Large intestine (tissue), 3 donors: ENCODE data around the gene MFSD1. TPM values are rescaled to one million over a fixed set of nuclear protein-coding genes. Genes with fewer than 3 reads are reported as not detected.
A peak's percentile ranks its signal among the peaks of the same experiment; 100 is the strongest.

Experiments
- DNase-seq, 2 donors: peaks; one replicate each; pipeline versions ENCODE4 v3.0.0 to v3.0.0-alpha.2; 2013
- H3K27ac ChIP-seq: one replicate; pipeline ENCODE4 v1.5.1; 2013; ENCODE audit warnings: low read length
- H3K27me3 ChIP-seq: 2 replicates; pipeline ENCODE4 v1.6.1; 2013; ENCODE audit warnings: low read length; ENCODE audit not compliant: control insufficient read depth, insufficient read depth
- H3K36me3 ChIP-seq: 2 replicates; pipeline ENCODE4 v1.6.1; 2013; ENCODE audit warnings: low read length; ENCODE audit not compliant: control insufficient read depth, insufficient read depth
- H3K4me1 ChIP-seq: one replicate; pipeline ENCODE4 v1.6.1; 2013; ENCODE audit warnings: low read length; ENCODE audit not compliant: control insufficient read depth, insufficient read depth
- H3K4me3 ChIP-seq: one replicate; pipeline ENCODE4 v1.5.1; 2013; ENCODE audit warnings: low read length
- H3K9me3 ChIP-seq: one replicate; pipeline ENCODE4 v1.6.1; 2013; ENCODE audit warnings: mild to moderate bottlenecking, low read depth, low read length, moderate library complexity; ENCODE audit not compliant: control insufficient read depth
- WGBS: methylation state at CpG from one replicate; pipeline ENCODE4 v1.1.5; 2013; ENCODE audit warnings: low lambda C conversion rate; ENCODE audit not compliant: insufficient coverage; 5-methylcytosine and 5-hydroxymethylcytosine counted together
- polyA plus RNA-seq: library from polyadenylated mRNA; unstranded; fragments of 120-200 nt; gene quantifications from one replicate; pipeline ENCODE4 v1.2.1, GENCODE V29; 2013

Gene MFSD1
- polyA plus RNA-seq, 1 donor: 55.9 TPM

DNA sequence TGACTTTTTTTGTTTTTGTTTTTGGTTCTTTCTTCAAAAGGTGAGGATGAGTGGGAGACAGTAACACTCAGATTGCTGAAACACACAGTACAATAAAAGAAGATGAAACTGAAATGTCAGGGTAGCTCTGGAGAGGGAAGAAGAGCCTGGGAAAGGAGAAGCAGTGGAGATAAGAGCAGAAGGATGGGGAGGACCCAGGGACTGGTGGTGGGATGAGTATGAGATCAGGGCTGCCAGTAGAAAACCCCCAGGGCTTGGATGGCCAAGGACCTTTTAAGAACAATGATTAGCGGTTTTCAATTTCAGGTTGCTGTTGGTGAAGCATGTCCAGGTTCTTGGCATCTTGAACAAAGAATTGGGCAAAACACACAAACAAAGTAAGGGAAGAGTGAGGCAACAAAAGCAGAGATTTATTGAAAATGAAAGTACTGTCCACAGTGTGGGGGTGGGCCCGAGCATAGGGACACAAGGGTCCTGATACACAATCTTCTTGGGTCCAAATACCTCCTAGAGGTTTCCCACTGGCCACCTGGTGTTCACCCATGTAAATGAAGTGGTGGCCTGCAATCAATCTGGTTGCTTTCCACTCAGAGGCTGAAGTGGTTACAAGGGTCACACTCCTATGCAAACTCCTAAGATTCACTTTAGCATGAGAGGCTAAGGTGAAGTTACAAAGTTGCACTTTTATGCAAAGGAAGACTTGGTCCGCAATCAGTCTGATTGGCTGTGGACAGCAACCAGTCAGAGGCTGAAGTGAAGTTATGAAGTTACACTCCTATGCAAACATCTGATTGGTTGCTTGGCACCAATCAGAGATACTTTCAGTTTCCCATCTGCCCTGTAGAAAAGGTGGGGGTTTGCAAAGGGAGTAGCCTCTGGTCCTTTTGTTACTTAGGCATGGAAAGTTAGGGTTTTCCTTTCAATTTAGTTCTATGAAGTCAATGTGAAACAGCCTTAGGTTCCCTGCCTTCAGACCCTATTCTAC, 26.1 kb upstream of the MFSD1 start:
- Histone ChIP-seq H3K4me1 (peaks cover 35% of the 10 kb centered on the region), H3K27ac (peak overlapping the region; percentile 26), H3K4me3 (no peak overlapping the region), H3K27me3 (no peaks in the 10 kb centered on the region), H3K36me3 (no peaks in the 10 kb centered on the region), H3K9me3 (no peaks in the 10 kb centered on the region)
- DNase-seq: peak in 1 of 2 donors; percentile 45
- no CpG with 5 or more reads among the region's 3 CpGs for WGBS

DNA sequence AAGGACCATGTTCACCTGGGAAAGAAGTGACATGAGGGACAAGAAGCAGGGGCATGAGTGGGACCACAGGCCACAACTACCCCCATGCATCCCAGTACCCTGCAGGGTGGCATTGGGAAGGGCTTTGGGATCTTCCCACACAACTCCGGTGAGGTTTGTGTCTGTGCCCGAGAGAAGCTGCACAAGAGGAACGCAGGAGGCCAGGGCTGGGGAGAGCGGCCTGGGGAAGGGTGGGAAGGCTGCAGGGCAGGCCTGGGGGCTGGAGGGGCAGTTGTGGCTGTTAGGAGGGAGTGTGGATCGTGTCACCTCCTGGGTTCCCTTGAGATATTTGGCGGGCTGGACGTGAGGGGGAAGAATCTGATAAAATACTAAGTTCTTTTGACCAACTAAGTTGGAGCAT, 25.3 kb upstream of the MFSD1 start:
- H3K27me3 ChIP-seq: no peaks in the 10 kb centered on the region
- no peaks in the 10 kb centered on the region for H3K36me3 ChIP-seq
- no CpG with 5 or more reads among the region's 7 CpGs for WGBS
- H3K9me3 ChIP-seq: no peaks in the 10 kb centered on the region
- peaks cover 42% of the 10 kb centered on the region for H3K4me1 ChIP-seq
- H3K4me3 ChIP-seq: no peak overlapping the region
- H3K27ac ChIP-seq: peak overlapping the region; percentile 2
- no peak for DNase-seq

GRCh38 chr3:158777161-158777873, 24.5 kb upstream of the MFSD1 start:
- no peaks in the 10 kb centered on the region for H3K27me3 ChIP-seq
- H3K27ac ChIP-seq: peak overlapping the region; percentile 29
- H3K4me1 ChIP-seq: peaks cover 41% of the 10 kb centered on the region
- no peaks in the 10 kb centered on the region for H3K36me3 ChIP-seq
- WGBS: 67% methylated on average over 1 of the region's 3 CpGs
- H3K9me3 ChIP-seq: no peaks in the 10 kb centered on the region
- no peak for DNase-seq
- H3K4me3 ChIP-seq: no peak overlapping the region

DNA sequence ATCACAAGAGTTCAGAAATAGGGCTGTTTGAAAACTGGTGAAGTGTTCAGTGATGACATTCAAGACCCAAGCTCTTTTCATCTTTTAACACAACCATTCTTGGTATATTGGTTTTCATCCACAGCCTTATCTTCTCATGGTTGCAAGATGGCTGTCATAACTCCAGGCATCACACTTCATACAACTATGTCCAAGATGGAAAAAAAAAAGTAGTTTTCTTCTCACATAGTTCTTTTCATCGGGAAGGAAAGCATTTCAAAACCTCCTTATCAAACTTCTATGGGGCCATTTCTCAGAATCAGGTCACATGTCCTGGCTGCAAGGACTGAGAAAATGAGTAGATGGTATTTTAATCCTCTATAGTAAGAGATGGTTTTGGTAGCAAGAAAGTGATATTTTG, 21.1 kb upstream of the MFSD1 start:
- Histone ChIP-seq H3K4me1 (peaks cover 38% of the 10 kb centered on the region), H3K4me3 (no peak overlapping the region), H3K36me3 (no peaks in the 10 kb centered on the region), H3K9me3 (no peaks in the 10 kb centered on the region), H3K27ac (peak overlapping the region; percentile 63), H3K27me3 (no peaks in the 10 kb centered on the region)
- no CpG with 5 or more reads among the region's 1 CpG for WGBS
- peak in 1 of 2 donors; percentile 39 for DNase-seq

- no peak for DNase-seq
- Histone ChIP-seq H3K4me3 (no peak overlapping the region), H3K27me3 (no peaks in the 10 kb centered on the region), H3K9me3 (no peaks in the 10 kb centered on the region), H3K36me3 (no peaks in the 10 kb centered on the region), H3K27ac (peak overlapping the region; percentile 63), H3K4me1 (peaks cover 36% of the 10 kb centered on the region)
- WGBS: 100% methylated on average over 2 of the region's 2 CpGs
These were observed 20.7 kb upstream of the MFSD1 start for GRCh38 chr3:158781191-158781590.

DNA sequence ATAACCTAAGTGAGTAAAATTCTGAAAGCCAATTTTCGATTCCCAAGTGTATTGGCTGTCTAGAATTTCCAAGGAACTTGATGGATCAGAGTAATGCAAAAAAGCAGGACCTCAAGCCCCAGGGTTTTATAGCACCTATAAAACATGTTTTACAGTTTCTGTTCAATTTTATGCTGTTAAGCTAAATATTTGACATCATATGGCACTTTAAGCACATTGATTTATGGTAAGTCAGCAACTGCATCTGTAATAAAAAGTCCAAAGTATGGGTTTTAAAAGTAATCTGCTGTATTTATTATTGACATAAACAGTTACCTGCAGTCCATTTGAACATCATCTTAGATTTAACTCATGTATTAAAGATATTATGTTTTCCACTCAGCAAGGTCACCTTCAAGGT, 20.0 kb upstream of the MFSD1 start:
- WGBS: no CpG with 5 or more reads among the region's 1 CpG
- no peaks in the 10 kb centered on the region for H3K9me3 ChIP-seq
- no peaks in the 10 kb centered on the region for H3K27me3 ChIP-seq
- no peak overlapping the region for H3K4me3 ChIP-seq
- peak in 1 of 2 donors; percentile 77 for DNase-seq
- peak overlapping the region; percentile 63 for H3K27ac ChIP-seq
- no peaks in the 10 kb centered on the region for H3K36me3 ChIP-seq
- H3K4me1 ChIP-seq: peaks cover 36% of the 10 kb centered on the region

DNA sequence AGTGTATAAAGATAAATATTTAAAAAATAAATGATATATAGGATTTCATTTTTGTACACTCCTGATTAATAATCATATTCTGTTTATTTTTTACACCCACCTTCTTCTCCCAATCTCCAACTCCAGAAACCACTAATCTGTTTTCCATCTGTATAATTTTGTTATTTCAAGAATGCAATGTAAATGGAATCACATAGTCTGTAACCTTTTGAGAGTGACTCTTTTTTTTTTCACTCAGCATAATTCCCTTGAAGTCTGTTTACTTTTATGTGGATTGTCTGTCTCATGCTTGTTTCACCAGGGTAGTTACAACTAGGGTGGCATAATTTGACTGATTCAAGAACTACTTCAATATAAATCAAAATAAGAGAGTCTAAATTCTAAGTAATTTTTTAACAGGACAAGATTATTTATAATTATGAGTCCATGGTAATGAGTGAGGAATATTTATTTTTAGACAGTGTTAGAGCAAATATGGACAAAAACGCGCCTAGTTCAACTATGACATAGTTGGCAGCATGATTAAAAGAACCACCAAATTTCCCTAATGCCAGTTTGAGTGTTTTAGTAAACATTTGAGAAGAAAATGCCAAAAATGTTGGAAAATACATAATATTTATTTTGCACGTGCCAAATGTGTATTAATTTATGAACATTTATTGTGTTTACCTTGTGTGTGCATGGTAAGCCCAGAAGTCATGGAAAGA, 19.4 kb upstream of the MFSD1 start:
- Histone ChIP-seq H3K27me3 (no peaks in the 10 kb centered on the region), H3K36me3 (no peaks in the 10 kb centered on the region), H3K9me3 (no peaks in the 10 kb centered on the region), H3K4me3 (no peak overlapping the region), H3K4me1 (peaks cover 34% of the 10 kb centered on the region), H3K27ac (peak overlapping the region; percentile 63)
- no peak for DNase-seq
- WGBS: 73% methylated on average over 2 of the region's 3 CpGs

- no peaks in the 10 kb centered on the region for H3K27me3 ChIP-seq
- no peaks in the 10 kb centered on the region for H3K36me3 ChIP-seq
- DNase-seq: no peak
- no peak overlapping the region for H3K4me3 ChIP-seq
- peak overlapping the region; percentile 63 for H3K27ac ChIP-seq
- peaks cover 28% of the 10 kb centered on the region for H3K4me1 ChIP-seq
- no CpG with 5 or more reads among the region's 2 CpGs for WGBS
- H3K9me3 ChIP-seq: no peaks in the 10 kb centered on the region
These were observed 18.8 kb upstream of the MFSD1 start for GRCh38 chr3:158783051-158783450.

DNA sequence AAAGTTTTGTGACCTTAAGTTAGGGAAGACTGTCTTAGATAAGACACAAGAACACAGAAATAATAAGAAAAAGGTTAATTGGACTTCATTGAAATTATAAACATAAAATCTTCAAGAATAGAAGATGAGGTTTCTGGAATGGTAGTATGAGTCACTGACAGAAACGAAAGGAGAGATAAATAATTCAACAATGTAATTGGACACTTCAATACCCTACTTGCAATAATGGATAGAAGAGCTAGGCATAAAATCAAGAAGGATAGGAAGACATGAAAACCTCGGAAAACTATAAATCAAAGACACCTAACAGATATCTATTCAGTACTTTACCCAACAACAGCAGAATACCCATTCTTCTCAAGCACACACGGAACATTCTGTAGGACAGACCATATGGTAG, 15.9 kb upstream of the MFSD1 start:
- no peaks in the 10 kb centered on the region for H3K9me3 ChIP-seq
- H3K4me1 ChIP-seq: peaks cover 23% of the 10 kb centered on the region
- H3K27me3 ChIP-seq: no peaks in the 10 kb centered on the region
- no peaks in the 10 kb centered on the region for H3K36me3 ChIP-seq
- no peak overlapping the region for H3K27ac ChIP-seq
- no peak overlapping the region for H3K4me3 ChIP-seq
- 70% methylated on average over 1 of the region's 3 CpGs for WGBS
- no peak for DNase-seq

- WGBS: no CpG with 5 or more reads among the region's 1 CpG
- no peak for DNase-seq
- no peaks in the 10 kb centered on the region for H3K36me3 ChIP-seq
- H3K4me1 ChIP-seq: peaks cover 1% of the 10 kb centered on the region
- no peaks in the 10 kb centered on the region for H3K9me3 ChIP-seq
- H3K4me3 ChIP-seq: no peak overlapping the region
- no peak overlapping the region for H3K27ac ChIP-seq
- no peaks in the 10 kb centered on the region for H3K27me3 ChIP-seq
These were observed 13.4 kb upstream of the MFSD1 start for GRCh38 chr3:158788446-158788845.
